H1 (cell line): ENCODE measurements around the gene EVPL. TPM values are rescaled to one million over a fixed set of nuclear protein-coding genes. Genes with fewer than 3 reads are reported as not detected.

Experiments
- CTCF ChIA-PET: fragments of 300-600 bp; sonication (Branson Sonifier 250); formaldehyde crosslinking; loops from one replicate; lab custom pipeline; 2021; ENCODE audit not compliant: partially characterized antibody; lab: Charles Lee
- POLR2A ChIA-PET: fragments of 300-600 bp; sonication (Branson Sonifier 250); formaldehyde crosslinking; loops from one replicate; lab custom pipeline; 2021; ENCODE audit warnings: inconsistent platforms; ENCODE audit not compliant: partially characterized antibody; lab: Charles Lee
- DNase-seq, 2 experiments: peaks; one replicate each; pipeline versions ENCODE4 v3.0.0 to v3.0.0-alpha.2; 2010 to 2022; ENCODE audit warnings: low spot score in 2 of 2, low read depth in 1 of 2, mixed read lengths in 1 of 2
- FAIRE-seq: peaks from 2 replicates; lab custom pipeline; 2011; peaks lifted over from hg19 to GRCh38; lab: Jason Lieb, UNC
- H2AFZ ChIP-seq: 2 replicates; pipeline ENCODE4 v1.8.1; 2012; ENCODE audit warnings: low read length, inconsistent platforms
- H2AK5ac ChIP-seq: 2 replicates; pipeline ENCODE4 v1.6.1; 2013; ENCODE audit warnings: low read depth, low read length
- H2BK120ac ChIP-seq: replicated peaks from 2 replicates; pipeline ENCODE3; 2013; ENCODE audit warnings: low read depth, low read length, inconsistent platforms
- H2BK12ac ChIP-seq: 2 replicates; pipeline ENCODE4 v1.6.1; 2013; ENCODE audit warnings: low read depth, low read length
- H2BK15ac ChIP-seq: 2 replicates; pipeline ENCODE4 v1.6.1; 2013; ENCODE audit warnings: low read length
- H2BK20ac ChIP-seq: 2 replicates; pipeline ENCODE4 v1.6.1; 2013; ENCODE audit warnings: low read length
- H2BK5ac ChIP-seq: 2 replicates; pipeline ENCODE4 v1.6.1; 2013; ENCODE audit warnings: low read depth, low read length
- H3K14ac ChIP-seq: 2 replicates; pipeline ENCODE4 v1.6.1; 2013; ENCODE audit warnings: inconsistent platforms; ENCODE audit not compliant: insufficient read length
- H3K18ac ChIP-seq: 2 replicates; pipeline ENCODE4 v1.6.1; 2013; ENCODE audit warnings: low read length; ENCODE audit errors: extremely low read depth
- H3K23ac ChIP-seq: 2 replicates; pipeline ENCODE4 v1.6.1; 2013; ENCODE audit warnings: inconsistent platforms; ENCODE audit not compliant: insufficient read length
- H3K23me2 ChIP-seq: 2 replicates; pipeline ENCODE4 v1.6.1; 2013; ENCODE audit warnings: low read depth, low read length
- H3K27ac ChIP-seq: 2 replicates; pipeline ENCODE4 v1.6.1; 2011; ENCODE audit warnings: low read depth, low read length, inconsistent platforms
- H3K27me3 ChIP-seq, 4 experiments: replicated peaks in 1 of 4; 1 replicate in 1 of 4; 2 replicates in 3 of 4; pipeline versions ENCODE4 v1.6.1 to v1.8.1; 2011 to 2013; ENCODE audit warnings: low read length in 3 of 4, mild to moderate bottlenecking in 3 of 4, inconsistent platforms in 2 of 4, mixed read lengths in 2 of 4, moderate library complexity in 1 of 4; ENCODE audit not compliant: control insufficient read depth in 3 of 4, insufficient read depth in 3 of 4; ENCODE audit errors: extremely low read depth in 1 of 4
- H3K36me3 ChIP-seq, 4 experiments: 2 replicates each; pipeline versions ENCODE4 v1.6.1 to v1.8.1; 2011 to 2013; ENCODE audit warnings: mild to moderate bottlenecking in 4 of 4, low read length in 3 of 4, moderate library complexity in 2 of 4, control low read depth in 1 of 4, inconsistent platforms in 1 of 4; ENCODE audit not compliant: insufficient read depth in 4 of 4, control insufficient read depth in 2 of 4
- H3K4ac ChIP-seq: replicated peaks from 2 replicates; pipeline ENCODE3; 2013; ENCODE audit warnings: low read length, low read depth, mixed read lengths, inconsistent platforms; ENCODE audit not compliant: insufficient read length
- H3K4me1 ChIP-seq, 4 experiments: replicated peaks in 1 of 4; 1 replicate in 1 of 4; 2 replicates in 3 of 4; pipeline versions ENCODE4 v1.6.1 to v1.8.1; 2011 to 2013; ENCODE audit warnings: low read length in 3 of 4, inconsistent platforms in 2 of 4, mixed read lengths in 1 of 4; ENCODE audit not compliant: insufficient read depth in 4 of 4, control insufficient read depth in 3 of 4
- H3K4me2 ChIP-seq, 2 experiments: 2 replicates each; pipeline versions ENCODE4 v1.6.1 to v1.8.1; 2011 to 2013; ENCODE audit warnings: low read depth in 2 of 2, low read length in 2 of 2, control low read depth in 1 of 2, inconsistent platforms in 1 of 2, mild to moderate bottlenecking in 1 of 2; ENCODE audit not compliant: insufficient read depth in 1 of 2
- H3K4me3 ChIP-seq, 4 experiments: fragments of 200-600, 300-600 bp in 1 of 4; sonication (generic), shearing (Covaris generic), sonication (Bioruptor Twin) in 1 of 4; 2 replicates each; pipeline versions ENCODE4 v1.5.1 to v1.8.1; 2011 to 2016; ENCODE audit warnings: low read length in 4 of 4, low read depth in 3 of 4, control low read depth in 2 of 4, inconsistent platforms in 2 of 4, mild to moderate bottlenecking in 2 of 4, mixed read lengths in 1 of 4, moderate library complexity in 1 of 4; ENCODE audit not compliant: insufficient read depth in 2 of 4; ENCODE audit errors: extremely low read depth in 1 of 4
- H3K56ac ChIP-seq: replicated peaks from 2 replicates; pipeline ENCODE3; 2013; ENCODE audit warnings: low read depth, mild to moderate bottlenecking, mixed read lengths, low read length, inconsistent platforms; ENCODE audit not compliant: insufficient read length
- H3K79me1 ChIP-seq: 2 replicates; pipeline ENCODE4 v1.6.1; 2013; ENCODE audit warnings: low read depth, low read length, control low read depth
- H3K79me2 ChIP-seq, 2 experiments: 2 replicates each; pipeline versions ENCODE4 v1.6.1 to v1.8.1; 2012 to 2013; ENCODE audit warnings: low read length in 2 of 2, mild to moderate bottlenecking in 2 of 2, inconsistent platforms in 1 of 2; ENCODE audit not compliant: insufficient read depth in 2 of 2, control insufficient read depth in 1 of 2
- H3K9ac ChIP-seq, 4 experiments: replicated peaks in 1 of 4; 1 replicate in 1 of 4; 2 replicates in 3 of 4; pipeline versions ENCODE4 v1.6.1 to v1.8.1; 2011 to 2013; ENCODE audit warnings: low read depth in 3 of 4, low read length in 3 of 4, control low read depth in 2 of 4, mild to moderate bottlenecking in 2 of 4, moderate library complexity in 2 of 4, inconsistent platforms in 1 of 4; ENCODE audit errors: extremely low read depth in 1 of 4
- H3K9me3 ChIP-seq, 2 experiments: 2 replicates each; pipeline versions ENCODE4 v1.6.1 to v1.8.1; 2012 to 2013; ENCODE audit warnings: mild to moderate bottlenecking in 2 of 2, moderate library complexity in 2 of 2, control low read depth in 1 of 2, inconsistent platforms in 1 of 2, low read depth in 1 of 2, low read length in 1 of 2, mixed read lengths in 1 of 2; ENCODE audit not compliant: insufficient read depth in 2 of 2
- H4K20me1 ChIP-seq, 2 experiments: replicated peaks in 1 of 2; 2 replicates each; pipeline versions ENCODE3 to v1.8.1; 2011 to 2013; ENCODE audit warnings: inconsistent platforms in 2 of 2, low read length in 2 of 2, mild to moderate bottlenecking in 1 of 2; ENCODE audit not compliant: insufficient read depth in 2 of 2, control insufficient read depth in 1 of 2
- H4K5ac ChIP-seq: 2 replicates; pipeline ENCODE4 v1.6.1; 2013; ENCODE audit warnings: low read length, low read depth, mixed read lengths, inconsistent platforms; ENCODE audit not compliant: insufficient read length
- H4K8ac ChIP-seq: 2 replicates; pipeline ENCODE4 v1.8.0; 2013; ENCODE audit warnings: mild to moderate bottlenecking, moderate library complexity, low read length, inconsistent platforms; ENCODE audit not compliant: insufficient read depth; ENCODE audit errors: extremely low read depth
- H4K91ac ChIP-seq: replicated peaks from 2 replicates; pipeline ENCODE3; 2013; ENCODE audit warnings: low read length, mixed read lengths, inconsistent platforms; ENCODE audit not compliant: insufficient read length
- ASH2L ChIP-seq: fragments of 200-600, 300-600 bp; sonication (generic); IDR thresholded peaks from one replicate; pipeline ENCODE4 v1.7.1; 2017; ENCODE audit warnings: low read length
- BRCA1 ChIP-seq: IDR thresholded peaks from 2 replicates; pipeline ENCODE4 v1.6.1; 2012; ENCODE audit warnings: low read depth, low read length, improper control_type of control experiment
- CREB1 ChIP-seq: IDR thresholded peaks from 2 replicates; pipeline ENCODE4 v1.6.1; 2012; ENCODE audit warnings: inconsistent platforms
- MAFK ChIP-seq: IDR thresholded peaks from 2 replicates; pipeline ENCODE4 v1.6.1; 2012; ENCODE audit warnings: low read depth, mild to moderate bottlenecking, improper control_type of control experiment, low read length
- SUZ12 ChIP-seq: fragments of 200-600 bp; sonication (generic); IDR thresholded peaks from 2 replicates; pipeline ENCODE4 v1.6.1; 2012; ENCODE audit warnings: mild to moderate bottlenecking, inconsistent platforms, low read length, moderate library complexity, mixed read lengths
- TAF1 ChIP-seq: IDR thresholded peaks from 2 replicates; pipeline ENCODE4 v1.6.1; 2011; ENCODE audit warnings: mild to moderate bottlenecking, low read depth, low read length
- WGBS, 2 experiments: shearing (Covaris generic) in 1 of 2; methylation state at CpG; one replicate each; pipeline versions ENCODE4 v1.1.6 to v1.1.7; 2013 to 2015; ENCODE audit warnings: low lambda C conversion rate in 2 of 2, mixed read lengths in 2 of 2, inconsistent platforms in 1 of 2, low coverage in 1 of 2, missing lambda C conversion rate in 1 of 2; ENCODE audit not compliant: insufficient replicate concordance in 2 of 2, insufficient coverage in 1 of 2, insufficient read length in 1 of 2; ENCODE audit errors: extremely low coverage in 1 of 2, missing lambda C conversion rate in 1 of 2; 5-methylcytosine and 5-hydroxymethylcytosine counted together
- polyA plus RNA-seq, 7 experiments: library from polyadenylated mRNA; depleted of rRNA in 3 of 7; stranded (reverse) in 5 of 7; unstranded in 2 of 7; fragments of >200 nt in 5 of 7; fragments of 200-250 nt in 2 of 7; gene quantifications; 1 replicate in 5 of 7; 2 replicates in 1 of 7; 4 replicates in 1 of 7; pipeline versions ENCODE4 v1.2.1 to v1.2.3, GENCODE V29; 2011 to 2013; ENCODE audit warnings: missing spikeins in 2 of 7, mixed read lengths in 2 of 7
- total RNA-seq: library from RNA; stranded (reverse); fragmentation: NEBNext Ultra II Directional; extraction: Animal tissue kit (Norgen Biotek cat#: 25700); gene quantifications from 2 replicates; pipeline ENCODE4 v1.2.1, GENCODE V29; 2021

EVPL gene
- total and polyA plus RNA-seq, 2 of the 8 experiments (the other 6 are each of a cell fraction or from before 2014, with no cell fraction given) = 0.20 to 0.99 TPM

DNA sequence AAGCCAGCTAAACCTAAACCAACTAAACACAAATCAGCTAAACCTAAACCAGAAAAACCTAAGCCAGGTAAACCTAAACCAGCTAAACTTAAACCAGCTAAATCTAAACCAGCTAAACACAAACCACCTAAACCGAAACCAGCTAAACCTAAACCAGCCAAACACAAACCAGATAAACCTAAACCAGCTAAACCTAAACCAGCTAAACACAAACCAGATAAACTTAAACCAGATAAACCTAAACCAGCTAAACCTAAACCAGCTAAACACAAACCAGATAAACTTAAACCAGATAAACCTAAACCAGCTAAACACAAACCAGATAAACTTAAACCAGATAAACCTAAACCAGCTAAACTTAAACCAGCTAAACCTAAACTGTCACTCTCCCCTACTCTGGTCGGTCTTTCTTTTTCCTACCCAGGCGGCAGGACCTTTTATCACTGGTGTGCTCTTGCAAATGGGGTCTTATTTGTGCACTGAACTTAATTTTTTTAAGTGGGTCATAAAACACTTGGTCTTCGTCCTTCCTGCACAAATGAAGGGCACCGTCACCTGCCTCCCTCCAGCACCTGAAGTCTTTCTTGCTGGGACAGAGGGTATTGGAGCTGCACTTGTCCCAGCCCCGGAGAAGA, 7.2 kb downstream of the EVPL start:
- no peak overlapping the region for H2BK12ac ChIP-seq
- no peaks in the 10 kb centered on the region for H4K20me1 ChIP-seq
- H2BK120ac ChIP-seq = no peak overlapping the region
- ChIA-PET CTCF (interaction anchor here (0.6 to 32.0 kb wide), 14 partner anchors 9 to 350 kb away, joined by 3 to 885 read pairs (median 3); partner anchors contain the start of genes CDK3, MRPL38 and TRIM65), POLR2A (interaction anchor here (0.9 to 1.9 kb wide), 3 partner anchors 9 to 14 kb away, joined by 3 to 6 read pairs (median 4); no protein-coding TSS in a partner anchor)
- no peak for DNase-seq
- H3K4me2 ChIP-seq = no peak overlapping the region
- H2AK5ac ChIP-seq = no peak overlapping the region
- no peaks in the 10 kb centered on the region for H3K79me2 ChIP-seq
- 80% methylated on average over 6 of the region's 6 CpGs; no CpG with 5 or more reads in 1 of the 2 experiments for WGBS, 2 experiments
- H3K4ac ChIP-seq = no peak overlapping the region
- no peak overlapping the region for H2AFZ ChIP-seq
- H4K91ac ChIP-seq = no peak overlapping the region
- no peaks in the 10 kb centered on the region for H3K9me3 ChIP-seq
- no peak overlapping the region for H4K8ac ChIP-seq
- H3K36me3 ChIP-seq = no peaks in the 10 kb centered on the region
- no peaks in the 10 kb centered on the region for H3K79me1 ChIP-seq
- H3K4me3 ChIP-seq = no peak overlapping the region
- FAIRE-seq = peak; percentile 42
- H3K56ac ChIP-seq = no peak overlapping the region
- no peaks in the 10 kb centered on the region for H3K23me2 ChIP-seq
- no peaks in the 10 kb centered on the region for H3K4me1 ChIP-seq
- no peak overlapping the region for H4K5ac ChIP-seq
- 0 out of 2 replicates have a peak overlapping the region, but pooled peaks have one; percentile 48 for H2BK20ac ChIP-seq
- no peak overlapping the region for H3K18ac ChIP-seq
- no peak overlapping the region for H3K27ac ChIP-seq
- no peak overlapping the region for H3K9ac ChIP-seq
- TF ChIP-seq MAFK (no peak), ASH2L (no peak), TAF1 (no peak), CREB1 (no peak), BRCA1 (peak; percentile 88), SUZ12 (no peak)
- H2BK5ac ChIP-seq = no peak overlapping the region
- 0 out of 2 replicates have a peak overlapping the region, but pooled peaks have one; percentile 46 for H2BK15ac ChIP-seq
- H3K14ac ChIP-seq = no peak overlapping the region
- no peaks in the 10 kb centered on the region for H3K27me3 ChIP-seq
- H3K23ac ChIP-seq = no peak overlapping the region
